H9 (cell line): Measurements from ENCODE around the gene PLXNB2. TPM values are rescaled to one million over a fixed set of nuclear protein-coding genes. Genes with fewer than 3 reads are reported as not detected.

Source experiments
- DNase-seq: peaks from one replicate; pipeline ENCODE4 v3.0.0-alpha.2; 2017
- H2AFZ ChIP-seq: one replicate; pipeline ENCODE4 v1.6.1; 2013; ENCODE audit warnings: mild to moderate bottlenecking, low read length, control low read depth, moderate library complexity
- H2AK5ac ChIP-seq: 2 replicates; pipeline ENCODE4 v1.6.1; 2013; ENCODE audit warnings: low read length, control low read depth, mixed read lengths; ENCODE audit not compliant: insufficient read length
- H2BK120ac ChIP-seq: one replicate; pipeline ENCODE4 v1.6.1; 2013; ENCODE audit warnings: low read depth, mild to moderate bottlenecking, low read length, control low read depth, inconsistent platforms; ENCODE audit not compliant: poor library complexity, severe bottlenecking
- H2BK12ac ChIP-seq: 2 replicates; pipeline ENCODE4 v1.6.1; 2013; ENCODE audit warnings: low read length, control low read depth, mixed read lengths, low read depth; ENCODE audit not compliant: insufficient read length
- H2BK15ac ChIP-seq: 2 replicates; pipeline ENCODE4 v1.6.1; 2013; ENCODE audit warnings: low read depth, low read length, control low read depth
- H2BK20ac ChIP-seq: one replicate; pipeline ENCODE4 v1.6.1; 2013; ENCODE audit warnings: low read depth, mild to moderate bottlenecking, low read length, control low read depth, inconsistent platforms; ENCODE audit not compliant: poor library complexity, severe bottlenecking
- H2BK5ac ChIP-seq: 2 replicates; pipeline ENCODE4 v1.6.1; 2013; ENCODE audit warnings: low read length, control low read depth, mixed read lengths; ENCODE audit not compliant: insufficient read length
- H3K14ac ChIP-seq: 2 replicates; pipeline ENCODE4 v1.6.1; 2013; ENCODE audit warnings: low read length, control low read depth; ENCODE audit not compliant: insufficient read depth
- H3K18ac ChIP-seq: 2 replicates; pipeline ENCODE4 v1.6.1; 2013; ENCODE audit warnings: low read depth, mild to moderate bottlenecking, mixed read lengths, low read length, control low read depth; ENCODE audit not compliant: insufficient read length
- H3K23ac ChIP-seq: 2 replicates; pipeline ENCODE4 v1.6.1; 2013; ENCODE audit warnings: low read length, control low read depth, mixed read lengths, low read depth; ENCODE audit not compliant: insufficient read length
- H3K23me2 ChIP-seq: 2 replicates; pipeline ENCODE4 v1.6.1; 2013; ENCODE audit warnings: low read depth, mild to moderate bottlenecking, mixed read lengths, low read length, control low read depth; ENCODE audit not compliant: insufficient read length, poor library complexity, severe bottlenecking
- H3K27ac ChIP-seq: 2 replicates; pipeline ENCODE4 v1.5.1; 2013; ENCODE audit warnings: low read length, control low read depth, mixed read lengths, low read depth; ENCODE audit not compliant: insufficient read length
- H3K27me3 ChIP-seq: 2 replicates; pipeline ENCODE4 v1.6.1; 2013; ENCODE audit warnings: low read length, control low read depth, inconsistent platforms; ENCODE audit not compliant: insufficient read depth
- H3K4ac ChIP-seq: 2 replicates; pipeline ENCODE4 v1.6.1; 2013; ENCODE audit warnings: low read depth, mild to moderate bottlenecking, control low read depth, inconsistent platforms, low read length, moderate library complexity
- H3K4me1 ChIP-seq: 2 replicates; pipeline ENCODE4 v1.6.1; 2013; ENCODE audit warnings: low read length, control low read depth, inconsistent platforms; ENCODE audit not compliant: insufficient read depth
- H3K4me2 ChIP-seq: 2 replicates; pipeline ENCODE4 v1.6.1; 2013; ENCODE audit warnings: low read length, control low read depth, mixed read lengths; ENCODE audit not compliant: insufficient read length, insufficient read depth
- H3K56ac ChIP-seq: 2 replicates; pipeline ENCODE4 v1.6.1; 2013; ENCODE audit warnings: low read depth, mild to moderate bottlenecking, mixed read lengths, low read length, control low read depth; ENCODE audit not compliant: insufficient read length
- H3K79me1 ChIP-seq: 2 replicates; pipeline ENCODE4 v1.6.1; 2013; ENCODE audit warnings: low read depth, mild to moderate bottlenecking, moderate library complexity, low read length, control low read depth, inconsistent platforms; ENCODE audit not compliant: insufficient read depth, poor library complexity, severe bottlenecking
- H3K79me2 ChIP-seq: 2 replicates; pipeline ENCODE4 v1.6.1; 2013; ENCODE audit warnings: low read length, control low read depth, inconsistent platforms; ENCODE audit not compliant: insufficient read depth
- H3K9ac ChIP-seq: 2 replicates; pipeline ENCODE4 v1.6.1; 2013; ENCODE audit warnings: low read length, control low read depth, mixed read lengths; ENCODE audit not compliant: insufficient read length; ENCODE audit errors: extremely low read depth
- H3K9me3 ChIP-seq: one replicate; pipeline ENCODE4 v1.6.1; 2013; ENCODE audit warnings: low read depth, low read length, inconsistent platforms; ENCODE audit not compliant: control insufficient read depth
- H3T11ph ChIP-seq: one replicate; pipeline ENCODE4 v1.6.1; 2013; ENCODE audit warnings: mild to moderate bottlenecking, low read length, control low read depth, inconsistent platforms
- H4K20me1 ChIP-seq: one replicate; pipeline ENCODE4 v1.6.1; 2013; ENCODE audit not compliant: control insufficient read depth, insufficient read length, insufficient read depth
- H4K5ac ChIP-seq: 2 replicates; pipeline ENCODE4 v1.6.1; 2013; ENCODE audit warnings: low read depth, mild to moderate bottlenecking, mixed read lengths, low read length, control low read depth; ENCODE audit not compliant: insufficient read length
- H4K8ac ChIP-seq: replicated peaks from 2 replicates; pipeline ENCODE4 v1.6.1; 2013; ENCODE audit warnings: low read length, control low read depth, mixed read lengths, low read depth; ENCODE audit not compliant: insufficient read length
- H4K91ac ChIP-seq: 2 replicates; pipeline ENCODE4 v1.6.1; 2013; ENCODE audit warnings: low read depth, mild to moderate bottlenecking, moderate library complexity, mixed read lengths, low read length, control low read depth; ENCODE audit not compliant: insufficient read length
- H3K27ac Mint-ChIP-seq, 3 experiments: 2 replicates in 2 of 3; 3 replicates in 1 of 3; pipeline ENCODE4 v1.8.0; 2020 to 2021; ENCODE audit warnings: mixed read lengths in 3 of 3, mild to moderate bottlenecking in 1 of 3, moderate library complexity in 1 of 3
- H3K27me3 Mint-ChIP-seq: 2 replicates; pipeline ENCODE4 v1.8.0; 2021; ENCODE audit warnings: low read depth, mild to moderate bottlenecking, moderate library complexity, mixed read lengths
- H3K36me3 Mint-ChIP-seq, 3 experiments: 2 replicates in 2 of 3; 3 replicates in 1 of 3; pipeline ENCODE4 v1.8.0; 2020 to 2021; ENCODE audit warnings: low read depth in 3 of 3, mixed read lengths in 3 of 3; ENCODE audit not compliant: insufficient read depth in 1 of 3
- H3K4me1 Mint-ChIP-seq, 2 experiments: 2 replicates each; pipeline ENCODE4 v1.8.0; 2020; ENCODE audit warnings: mixed read lengths in 2 of 2
- H3K4me3 Mint-ChIP-seq, 2 experiments: 2 replicates in 1 of 2; 3 replicates in 1 of 2; pipeline ENCODE4 v1.8.0; 2020 to 2021; ENCODE audit warnings: mild to moderate bottlenecking in 2 of 2, mixed read lengths in 2 of 2, moderate library complexity in 1 of 2
- H3K9me3 Mint-ChIP-seq, 2 experiments: 2 replicates in 1 of 2; 3 replicates in 1 of 2; pipeline ENCODE4 v1.8.0; 2020; ENCODE audit warnings: mild to moderate bottlenecking in 2 of 2, mixed read lengths in 2 of 2, moderate library complexity in 1 of 2
- WGBS: extraction: QIAGEN DNeasy Blood & Tissue Kit; methylation state at CpG from one replicate; pipeline ENCODE4 v1.1.7; 2013; ENCODE audit warnings: missing lambda C conversion rate, low lambda C conversion rate, mixed read lengths; ENCODE audit not compliant: insufficient read length; ENCODE audit errors: extremely low coverage; 5-methylcytosine and 5-hydroxymethylcytosine counted together
- total RNA-seq: library from RNA; stranded (reverse); gene quantifications from 2 replicates; pipeline ENCODE4 v1.2.1, GENCODE V29; 2021
- TF ChIP-seq, protein P1 (sequence below): fragments of 200-600 bp; sonication (generic); conservative IDR thresholded peaks from 3 replicates; pipeline ENCODE4 v1.8.0; 2021; ENCODE audit warnings: antibody characterized with exemption, mild to moderate bottlenecking

The PLXNB2 gene
- total RNA-seq, 1 experiment from 2014 or later, result 87.6 TPM

DNA sequence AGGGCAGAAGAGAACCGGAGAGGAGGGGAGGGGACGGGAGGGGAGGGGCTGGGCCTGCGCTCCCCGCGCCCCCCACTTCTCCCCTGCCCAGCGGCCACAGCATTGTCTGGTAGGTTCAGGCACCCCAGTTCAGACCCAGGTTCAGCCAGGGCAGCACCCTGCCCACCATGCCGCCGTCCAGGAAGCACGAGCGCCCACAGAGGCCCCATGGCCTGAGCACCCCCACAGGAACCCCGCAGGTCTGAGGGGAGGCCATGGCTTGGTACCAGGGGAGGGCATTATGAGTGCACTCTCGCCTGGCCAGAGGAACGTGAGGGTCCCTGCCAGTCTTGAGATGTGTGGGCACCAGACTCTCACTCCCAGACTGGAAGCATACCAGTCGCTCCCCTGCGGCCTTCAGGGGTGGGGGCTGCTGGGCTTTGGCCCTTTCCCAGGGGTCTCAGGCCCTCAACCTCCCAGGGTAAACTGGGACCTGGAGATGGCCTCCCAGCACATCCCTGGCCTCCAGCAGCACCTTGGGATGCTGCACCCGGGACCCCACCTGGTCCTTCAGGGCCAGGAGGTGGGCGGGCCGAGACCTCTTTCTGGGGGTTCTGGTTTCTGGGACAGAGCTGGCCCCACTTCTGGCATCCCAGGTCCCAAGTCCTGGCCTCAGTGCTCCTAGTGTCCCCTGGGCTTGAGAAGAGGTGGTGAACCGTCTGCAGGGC, 597 bp upstream of the PLXNB2 start:
- no peaks in the 10 kb centered on the region; a peak in 1 of 7 replicates for H3K36me3 Mint-ChIP-seq
- no peak overlapping the region for H3K27ac ChIP-seq

More for the DNA sequence above, 597 bp upstream of the PLXNB2 start:
- Mint-ChIP-seq H3K4me3 (peak overlapping the region; percentile 22 to 42; a peak in 3 of 5 replicates), H3K9me3 (no peaks in the 10 kb centered on the region), H3K27me3 (peaks cover 4% of the 10 kb centered on the region), H3K27ac (no peak overlapping the region), H3K4me1 (peaks cover 20 to 28% of the 10 kb centered on the region in 2 experiments)
- Histone ChIP-seq H3K56ac (no peak overlapping the region), H3K18ac (no peak overlapping the region), H4K5ac (no peak overlapping the region), H2BK120ac (no peak overlapping the region), H2AFZ (no peak overlapping the region), H2BK20ac (no peak overlapping the region), H3K79me2 (no peaks in the 10 kb centered on the region), H3K4me2 (no peak overlapping the region), H2BK5ac (no peak overlapping the region), H4K20me1 (no peaks in the 10 kb centered on the region), H2AK5ac (no peak overlapping the region), H3K27me3 (no peaks in the 10 kb centered on the region), H4K91ac (no peak overlapping the region), H3K14ac (no peak overlapping the region), H3K23ac (no peak overlapping the region), H2BK12ac (no peak overlapping the region), H3K9ac (no peak overlapping the region), H3K9me3 (no peaks in the 10 kb centered on the region), H2BK15ac (no peak overlapping the region), H4K8ac (no peak overlapping the region), H3K4me1 (no peaks in the 10 kb centered on the region; the same call in 1 of the 2 replicates), H3K79me1 (no peaks in the 10 kb centered on the region), H3T11ph (no peak overlapping the region), H3K4ac (no peak overlapping the region), H3K23me2 (peaks cover 5% of the 10 kb centered on the region)
- TF ChIP-seq, protein P1, sequence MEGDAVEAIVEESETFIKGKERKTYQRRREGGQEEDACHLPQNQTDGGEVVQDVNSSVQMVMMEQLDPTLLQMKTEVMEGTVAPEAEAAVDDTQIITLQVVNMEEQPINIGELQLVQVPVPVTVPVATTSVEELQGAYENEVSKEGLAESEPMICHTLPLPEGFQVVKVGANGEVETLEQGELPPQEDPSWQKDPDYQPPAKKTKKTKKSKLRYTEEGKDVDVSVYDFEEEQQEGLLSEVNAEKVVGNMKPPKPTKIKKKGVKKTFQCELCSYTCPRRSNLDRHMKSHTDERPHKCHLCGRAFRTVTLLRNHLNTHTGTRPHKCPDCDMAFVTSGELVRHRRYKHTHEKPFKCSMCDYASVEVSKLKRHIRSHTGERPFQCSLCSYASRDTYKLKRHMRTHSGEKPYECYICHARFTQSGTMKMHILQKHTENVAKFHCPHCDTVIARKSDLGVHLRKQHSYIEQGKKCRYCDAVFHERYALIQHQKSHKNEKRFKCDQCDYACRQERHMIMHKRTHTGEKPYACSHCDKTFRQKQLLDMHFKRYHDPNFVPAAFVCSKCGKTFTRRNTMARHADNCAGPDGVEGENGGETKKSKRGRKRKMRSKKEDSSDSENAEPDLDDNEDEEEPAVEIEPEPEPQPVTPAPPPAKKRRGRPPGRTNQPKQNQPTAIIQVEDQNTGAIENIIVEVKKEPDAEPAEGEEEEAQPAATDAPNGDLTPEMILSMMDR, result no peak
- WGBS, result no CpG with 5 or more reads among the region's 19 CpGs
- DNase-seq, result no peak
